GM12878 (cell line): ENCODE results near the gene OR8D1. TPM values are rescaled to one million over a fixed set of nuclear protein-coding genes. Genes with fewer than 3 reads are reported as not detected.

Experiments used
- ATAC-seq: fragments of 200-7000 bp; cut with Tn5 transposase; 3 replicates; pipeline ENCODE4 v1.9.1; 2020; ENCODE audit warnings: mild to moderate bottlenecking, moderate library complexity
- BruUV-seq: library from RNA; stranded (reverse); fragments of 400-500 nt; replicated peaks from 2 replicates; lab custom pipeline; 2021; lab: Mats Ljungman, UMichigan
- CTCF ChIA-PET: fragments of 300-600 bp; sonication (Branson Sonifier 250); formaldehyde crosslinking; extraction: SDS; loops from one replicate; lab custom pipeline; 2021; ENCODE audit warnings: inconsistent platforms; lab: Yijun Ruan, JAX
- POLR2A ChIA-PET: fragments of 350-600 bp; formaldehyde crosslinking; extraction: SDS; loops from one replicate; lab custom pipeline; 2021; ENCODE audit warnings: inconsistent platforms; lab: Charles Lee
- RAD21 ChIA-PET: fragments of 300-600 bp; sonication (Branson Sonifier 250); formaldehyde crosslinking; loops from one replicate; lab custom pipeline; 2023; ENCODE audit warnings: antibody characterized with exemption; ENCODE audit not compliant: unreplicated experiment; lab: Charles Lee
- SMC1A ChIA-PET: fragments of 300-600 bp; sonication (Branson Sonifier 250); formaldehyde crosslinking; loops from one replicate; lab custom pipeline; 2023; ENCODE audit not compliant: unreplicated experiment, uncharacterized antibody; lab: Charles Lee
- DNase-seq: peaks from one replicate; pipeline ENCODE4 v3.0.0-alpha.2; 2011; ENCODE audit warnings: low read depth, low spot score
- FAIRE-seq: peaks from 3 replicates; lab custom pipeline; 2011; peaks lifted over from hg19 to GRCh38; lab: Jason Lieb, UNC
- H2AFZ ChIP-seq: 2 replicates; pipeline ENCODE4 v1.6.0; 2011; ENCODE audit warnings: low read depth, low read length, control low read depth; ENCODE audit not compliant: control insufficient read depth
- H3K27ac ChIP-seq: 2 replicates; pipeline ENCODE4 v1.5.1; 2011; ENCODE audit warnings: control low read depth; ENCODE audit not compliant: control insufficient read depth, insufficient read depth
- H3K27me3 ChIP-seq, 2 experiments: replicated peaks in 1 of 2; 2 replicates each; pipeline versions ENCODE4 v1.6.0 to v1.6.1; 2011; ENCODE audit warnings: low read length in 1 of 2; ENCODE audit not compliant: control insufficient read depth in 2 of 2, insufficient read depth in 2 of 2
- H3K36me3 ChIP-seq, 2 experiments: 2 replicates each; pipeline ENCODE4 v1.5.1; 2011; ENCODE audit warnings: low read length in 1 of 2; ENCODE audit not compliant: control insufficient read depth in 2 of 2, insufficient read depth in 2 of 2
- H3K4me1 ChIP-seq: 2 replicates; pipeline ENCODE4 v1.6.1; 2011; ENCODE audit warnings: mild to moderate bottlenecking, low read length, moderate library complexity, mixed read lengths; ENCODE audit not compliant: control insufficient read depth, insufficient read depth
- H3K4me2 ChIP-seq: 2 replicates; pipeline ENCODE4 v1.6.0; 2011; ENCODE audit warnings: control low read depth; ENCODE audit not compliant: control insufficient read depth, insufficient read depth
- H3K4me3 ChIP-seq: fragments of 200-600 bp; sonication (generic); 2 replicates; pipeline ENCODE4 v1.5.1; 2016
- H3K79me2 ChIP-seq: 2 replicates; pipeline ENCODE4 v1.6.0; 2011; ENCODE audit warnings: low read length; ENCODE audit not compliant: control insufficient read depth, insufficient read depth
- H3K9ac ChIP-seq: 2 replicates; pipeline ENCODE4 v1.8.0; 2011; ENCODE audit warnings: low read length, control low read depth, mixed read lengths; ENCODE audit not compliant: control insufficient read depth, insufficient read depth
- H3K9me3 ChIP-seq: replicated peaks from 3 replicates; pipeline ENCODE4 v1.5.1; 2011; ENCODE audit warnings: mild to moderate bottlenecking, low read length; ENCODE audit not compliant: control insufficient read depth, insufficient read depth
- H4K20me1 ChIP-seq: 2 replicates; pipeline ENCODE4 v1.6.0; 2011; ENCODE audit not compliant: control insufficient read depth, insufficient read depth
- CHD1 ChIP-seq: IDR thresholded peaks from 2 replicates; pipeline ENCODE4 v1.6.1; 2012; ENCODE audit warnings: low read depth, low read length, improper control_type of control experiment
- GATAD2B ChIP-seq: fragments of 450-650 bp; conservative IDR thresholded peaks from 2 replicates; pipeline ENCODE4 v1.6.1; 2017; ENCODE audit warnings: low read depth, mild to moderate bottlenecking, moderate library complexity
- HDAC2 ChIP-seq: fragments of 200-600 bp; sonication (generic); IDR thresholded peaks from 2 replicates; pipeline ENCODE4 v1.6.1; 2017
- IRF4 ChIP-seq: IDR thresholded peaks from 2 replicates; pipeline ENCODE4 v1.6.1; 2011; ENCODE audit warnings: low read depth, low read length
- KLF5 ChIP-seq: fragments of 450-650 bp; IDR thresholded peaks from 2 replicates; pipeline ENCODE4 v1.6.1; 2014; ENCODE audit warnings: mild to moderate bottlenecking; ENCODE audit not compliant: partially characterized antibody
- MEF2B ChIP-seq: fragments of 450-650 bp; IDR thresholded peaks from 2 replicates; pipeline ENCODE4 v1.6.1; 2018; ENCODE audit warnings: mild to moderate bottlenecking, moderate library complexity; ENCODE audit not compliant: partially characterized antibody, poor library complexity, severe bottlenecking
- MYB ChIP-seq: fragments of 150-350 bp; IDR thresholded peaks from 2 replicates; pipeline ENCODE4 v1.6.1; 2014; ENCODE audit warnings: mild to moderate bottlenecking, low read depth, low read length, borderline replicate concordance
- RAD21 ChIP-seq: IDR thresholded peaks from 2 replicates; pipeline ENCODE4 v1.6.1; 2011; ENCODE audit warnings: mild to moderate bottlenecking, low read depth, low read length, moderate library complexity; ENCODE audit not compliant: insufficient read depth
- RUNX3 ChIP-seq: IDR thresholded peaks from 2 replicates; pipeline ENCODE4 v1.6.1; 2012; ENCODE audit warnings: low read length, inconsistent platforms
- SIN3A ChIP-seq: IDR thresholded peaks from 2 replicates; pipeline ENCODE4 v1.6.1; 2012; ENCODE audit warnings: low read depth, low read length, improper control_type of control experiment
- WRNIP1 ChIP-seq: IDR thresholded peaks from 2 replicates; pipeline ENCODE4 v1.6.1; 2011; ENCODE audit warnings: low read depth, low read length, improper control_type of control experiment, borderline replicate concordance
- YY1 ChIP-seq: IDR thresholded peaks from 2 replicates; pipeline ENCODE4 v1.6.1; 2011; ENCODE audit warnings: low read depth, mild to moderate bottlenecking, low read length
- WGBS: methylation state at CpG from one replicate; pipeline ENCODE4 v1.1.6; 2016; ENCODE audit warnings: low lambda C conversion rate; ENCODE audit not compliant: insufficient replicate concordance, insufficient coverage; ENCODE audit errors: missing lambda C conversion rate; 5-methylcytosine and 5-hydroxymethylcytosine counted together
- in situ Hi-C: fragments of 300-500 bp; cut with MboI; formaldehyde crosslinking; loops from 9 replicates; pipeline ENCODE4 v1.14.3; 2018; ENCODE audit warnings: mixed read lengths
- intact Hi-C: fragments of 100-400 bp; cut with micrococcal nuclease; formaldehyde crosslinking; loops from one replicate; pipeline ENCODE4 v1.14.2; 2022; ENCODE audit not compliant: unreplicated experiment
- polyA plus RNA-seq, 11 experiments: library from polyadenylated mRNA; depleted of rRNA in 4 of 11; unstranded in 6 of 11; stranded (reverse) in 5 of 11; fragments of >200 nt; fragmentation: Nextera tagmentation in 4 of 11; fragmentation: Illumina TruSeq in 1 of 11; extraction: Ambion mirVana in 4 of 11; extraction: Trizol in 1 of 11; gene quantifications; 1 replicate in 1 of 11; 2 replicates in 10 of 11; pipeline versions ENCODE4 v1.2.1 to v1.2.3, GENCODE V29; 2011 to 2016; ENCODE audit warnings: inconsistent platforms in 2 of 11, missing spikeins in 2 of 11, low read depth in 1 of 11
- total RNA-seq, 4 experiments: library from RNA; depleted of rRNA in 3 of 4; stranded (reverse); fragments of >200 nt in 3 of 4; fragmentation: Illumina TruSeq in 1 of 4; extraction: Trizol in 1 of 4; gene quantifications; 2 replicates each; pipeline versions ENCODE4 v1.2.1 to v1.2.3, GENCODE V29; 2013 to 2021

OR8D1 gene
- total and polyA plus RNA-seq, 10 of the 15 experiments (the other 5 are each of a cell fraction or from before 2014, with no cell fraction given) = not detected

GRCh38 chr11:124285610-124286344, 28.0 kb downstream of the OR8D1 start:
- TF ChIP-seq WRNIP1 (no peak), RUNX3 (0 out of 2 replicates have a peak, but pooled peaks have one; percentile 10)
- Histone ChIP-seq H3K27me3 (no peaks in the 10 kb centered on the region), H3K4me3 (no peak overlapping the region), H3K9ac (no peak overlapping the region), H4K20me1 (no peaks in the 10 kb centered on the region), H3K9me3 (no peaks in the 10 kb centered on the region), H3K79me2 (no peaks in the 10 kb centered on the region), H3K27ac (no peak overlapping the region), H2AFZ (no peak overlapping the region), H3K36me3 (no peaks in the 10 kb centered on the region), H3K4me1 (no peaks in the 10 kb centered on the region), H3K4me2 (no peak overlapping the region)
- ATAC-seq (peak; percentile 39; the same call in 2 of the 3 replicates), FAIRE-seq (no peak), DNase-seq (no peak)
- 0% methylated on average over 3 of the region's 3 CpGs for WGBS
- ChIA-PET RAD21 (no interaction called here), CTCF (no interaction called here), SMC1A (no interaction called here), POLR2A (no interaction called here)
- no TSS peak for BruUV-seq
- in situ Hi-C loops (no loop called here), intact Hi-C loops (no loop called here)

- no peak overlapping the region for H3K4me3 ChIP-seq
- no TSS peak for BruUV-seq
- no peak for FAIRE-seq
- intact Hi-C loops = no loop called here
- CTCF ChIA-PET = no interaction called here
- RAD21 ChIA-PET = no interaction called here
- no peaks in the 10 kb centered on the region for H3K9me3 ChIP-seq
- no peaks in the 10 kb centered on the region for H3K79me2 ChIP-seq
- no peak overlapping the region for H3K4me2 ChIP-seq
- SMC1A ChIA-PET = no interaction called here
- no peak overlapping the region for H3K9ac ChIP-seq
- in situ Hi-C loops = no loop called here
- no peak for DNase-seq
- H4K20me1 ChIP-seq = no peaks in the 10 kb centered on the region
- H3K27ac ChIP-seq = no peak overlapping the region
- no peak for ATAC-seq
- whole genome bisulfite sequencing = 0% methylated on average over 2 of the region's 2 CpGs
- H2AFZ ChIP-seq = no peak overlapping the region
- TF ChIP-seq MYB (no peak), RAD21 (no peak), YY1 (no peak), IRF4 (no peak), CHD1 (no peak), MEF2B (no peak), HDAC2 (no peak), SIN3A (no peak), KLF5 (no peak), GATAD2B (no peak)
- POLR2A ChIA-PET = no interaction called here
- no peaks in the 10 kb centered on the region for H3K27me3 ChIP-seq
- no peaks in the 10 kb centered on the region for H3K36me3 ChIP-seq
- H3K4me1 ChIP-seq = no peaks in the 10 kb centered on the region
Observed at GRCh38 chr11:124278261-124278660, 35.5 kb downstream of the OR8D1 start.
